ENCODE data around the gene NMBR.
A peak's percentile ranks its signal among the peaks of the same experiment; 100 is the strongest.
"Not testable (repeated sequence)": the region's sequence is repeated elsewhere in the genome, so short reads cannot be mapped to it uniquely, and the experiment has no call there.

The NMBR gene

DNA sequence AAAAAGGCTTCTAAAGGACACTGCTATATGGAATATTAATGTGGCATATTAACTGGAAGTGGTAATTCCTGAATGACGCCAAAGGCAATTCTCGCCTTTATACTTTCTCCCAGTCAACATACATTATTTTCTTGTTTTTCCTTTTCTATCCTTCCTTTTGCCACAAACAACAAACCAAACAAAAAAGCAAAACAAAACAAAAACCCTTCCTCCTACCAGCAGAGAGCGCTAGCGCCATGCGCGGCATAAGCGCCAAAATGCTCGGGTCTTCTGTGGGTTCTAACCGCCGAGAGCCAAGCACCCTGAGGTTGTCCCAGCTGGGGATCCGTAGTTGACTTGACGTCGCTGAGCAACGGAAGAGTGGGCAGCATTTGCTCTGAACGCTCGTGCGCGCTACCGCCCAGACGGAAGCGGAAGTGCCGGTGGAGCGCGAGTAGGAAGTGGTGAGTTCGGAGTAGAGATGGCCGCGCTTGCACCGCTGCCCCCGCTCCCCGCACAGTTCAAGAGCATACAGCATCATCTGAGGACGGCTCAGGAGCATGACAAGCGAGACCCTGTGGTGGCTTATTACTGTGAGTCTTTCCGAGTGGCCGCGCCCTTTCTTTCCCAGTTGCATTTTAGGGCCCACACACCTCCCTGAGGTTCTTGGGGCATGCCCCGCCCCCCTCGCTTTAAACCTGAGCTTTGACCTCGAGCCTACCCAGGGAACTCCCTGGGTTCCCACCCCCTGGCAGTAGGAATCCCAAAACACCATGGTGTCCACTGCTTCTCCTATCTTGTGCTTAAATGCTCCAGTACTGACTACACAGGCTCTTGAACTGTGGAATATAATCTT is at the start of gene NMBR, which contains the start of gene VTA1:
Gene NMBR, minus strand, starts transcription at position 295 of the 835 bp plus-strand sequence. CDS start 58,464 bp downstream, outside the sequence.
Gene VTA1, plus strand, starts transcription at position 436 of the 835 bp plus-strand sequence. Its CDS starts 25 bp downstream, at position 461.
- Histone ChIP-seq H3K9ac (ENCODE audit: low read depth in 1 of 2, low read length in 2 of 2) (peak within 1 kb of the TSS; percentile 60 to 67), H3K4me1 (ENCODE audit: control insufficient read depth in 2 of 2, insufficient read depth in 2 of 2, low read length in 2 of 2) (peaks cover 3 to 8% of the 10 kb centered on the region in 2 donors), H3K27me3 (ENCODE audit: control insufficient read depth in 2 of 2, insufficient read depth in 2 of 2, low read length in 2 of 2) (no peaks in the 10 kb centered on the region), H3K4me3 (ENCODE audit: low read length in 2 of 2) (peak within 1 kb of the TSS; percentile 93 to 96), H3K36me3 (ENCODE audit: control insufficient read depth in 2 of 2, insufficient read depth in 2 of 2, low read length in 2 of 2) (no peaks in the 10 kb centered on the region), H3K27ac (ENCODE audit: low read depth in 2 of 2, low read length in 2 of 2) (peak within 1 kb of the TSS; percentile 41 to 49), H3K9me3 (ENCODE audit: control insufficient read depth in 2 of 2, low read length in 2 of 2) (no peaks in the 10 kb centered on the region)

DNA sequence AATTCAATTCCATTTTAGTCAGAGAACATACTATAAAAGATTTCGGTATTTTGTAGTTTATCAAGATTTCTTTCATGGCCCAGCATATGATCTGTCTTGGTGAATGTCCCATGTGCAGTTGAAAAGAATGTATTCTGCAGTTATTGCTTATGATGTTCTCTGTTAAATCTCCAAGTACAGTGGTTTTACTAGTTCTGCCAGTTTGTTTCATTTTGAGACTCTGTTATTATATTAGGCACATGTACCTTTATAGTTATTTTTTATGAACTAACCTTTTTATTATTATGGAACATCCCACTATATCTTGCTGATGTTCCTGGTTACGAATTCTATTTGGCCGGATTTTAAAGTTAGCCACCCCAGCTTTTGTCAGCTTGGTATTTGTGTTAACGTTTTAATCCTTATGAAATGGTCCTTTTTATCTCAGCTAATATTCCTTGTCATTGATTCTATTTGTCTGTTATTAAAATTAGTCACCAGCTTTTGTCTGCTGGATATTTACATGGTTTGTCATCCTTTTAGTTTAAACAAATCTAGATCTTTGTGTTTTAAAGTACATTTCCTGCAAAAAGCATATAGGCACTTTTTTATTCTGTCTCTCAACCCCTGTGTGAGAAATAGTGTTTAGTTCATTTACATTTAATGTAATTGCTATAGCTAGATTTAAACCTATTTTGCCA is 49.1 kb upstream of the NMBR start:
- no peak overlapping the region for H3K9ac ChIP-seq (ENCODE audit: low read depth in 1 of 2, low read length in 2 of 2)
- no peaks in the 10 kb centered on the region for H3K4me1 ChIP-seq (ENCODE audit: control insufficient read depth in 2 of 2, insufficient read depth in 2 of 2, low read length in 2 of 2)
- H3K27ac ChIP-seq (ENCODE audit: low read depth in 2 of 2, low read length in 2 of 2): no peak overlapping the region
- H3K27me3 ChIP-seq (ENCODE audit: control insufficient read depth in 2 of 2, insufficient read depth in 2 of 2, low read length in 2 of 2): no peaks in the 10 kb centered on the region
- no peaks in the 10 kb centered on the region for H3K9me3 ChIP-seq (ENCODE audit: control insufficient read depth in 2 of 2, low read length in 2 of 2)
- no peak overlapping the region for H3K4me3 ChIP-seq (ENCODE audit: low read length in 2 of 2)
- peaks cover 7 to 20% of the 10 kb centered on the region in 2 donors for H3K36me3 ChIP-seq (ENCODE audit: control insufficient read depth in 2 of 2, insufficient read depth in 2 of 2, low read length in 2 of 2)

DNA sequence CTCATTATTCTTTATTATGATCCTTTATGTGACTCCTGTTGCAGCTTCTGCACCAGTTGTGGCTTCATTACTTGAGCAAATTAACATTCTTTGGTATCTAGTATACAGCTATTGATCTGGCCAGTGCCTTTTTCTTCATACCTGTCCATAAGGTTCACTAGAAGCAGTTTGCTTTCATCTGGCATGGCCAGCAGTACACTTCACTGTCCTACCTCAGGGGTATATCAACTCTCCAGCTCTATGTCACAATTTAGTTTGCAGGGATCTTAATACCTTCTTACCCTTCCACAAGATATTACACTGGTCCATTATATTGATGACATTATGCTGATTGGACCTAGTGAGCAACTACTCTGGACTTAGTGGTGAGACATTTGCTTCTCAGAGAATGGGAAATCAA is 46.7 kb upstream of the NMBR start:
- H3K4me3 ChIP-seq (ENCODE audit: low read length in 2 of 2): no peak overlapping the region
- peaks cover 5 to 11% of the 10 kb centered on the region in 2 donors for H3K36me3 ChIP-seq (ENCODE audit: control insufficient read depth in 2 of 2, insufficient read depth in 2 of 2, low read length in 2 of 2)
- no peak overlapping the region for H3K9ac ChIP-seq (ENCODE audit: low read depth in 1 of 2, low read length in 2 of 2)
- H3K27me3 ChIP-seq (ENCODE audit: control insufficient read depth in 2 of 2, insufficient read depth in 2 of 2, low read length in 2 of 2): no peaks in the 10 kb centered on the region
- H3K27ac ChIP-seq (ENCODE audit: low read depth in 2 of 2, low read length in 2 of 2): no peak overlapping the region
- H3K9me3 ChIP-seq (ENCODE audit: control insufficient read depth in 2 of 2, low read length in 2 of 2): no peaks in the 10 kb centered on the region
- H3K4me1 ChIP-seq (ENCODE audit: control insufficient read depth in 2 of 2, insufficient read depth in 2 of 2, low read length in 2 of 2): no peaks in the 10 kb centered on the region

DNA sequence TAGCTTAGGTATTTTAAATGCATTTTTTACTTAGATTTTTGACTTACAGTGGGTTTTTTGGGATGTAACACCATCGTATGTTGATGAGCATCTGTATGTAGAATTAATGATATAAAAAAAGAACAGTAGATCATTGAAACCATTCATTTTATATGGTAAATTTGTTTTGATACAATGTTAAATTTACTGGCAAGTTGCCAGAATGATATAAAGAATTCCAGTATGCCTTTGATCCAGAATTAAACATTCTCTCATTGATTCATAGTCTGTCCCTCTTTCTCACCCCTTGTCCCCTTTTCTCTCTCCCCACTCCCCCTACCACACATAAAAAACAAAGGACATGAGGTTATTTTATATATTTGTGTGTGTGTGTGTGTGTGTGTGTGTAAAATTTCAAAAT is 45.4 kb upstream of the NMBR start:
- Histone ChIP-seq H3K9me3 (ENCODE audit: control insufficient read depth in 2 of 2, low read length in 2 of 2) (no peaks in the 10 kb centered on the region), H3K27me3 (ENCODE audit: control insufficient read depth in 2 of 2, insufficient read depth in 2 of 2, low read length in 2 of 2) (no peaks in the 10 kb centered on the region), H3K4me1 (ENCODE audit: control insufficient read depth in 2 of 2, insufficient read depth in 2 of 2, low read length in 2 of 2) (no peaks in the 10 kb centered on the region), H3K9ac (ENCODE audit: low read depth in 1 of 2, low read length in 2 of 2) (no peak overlapping the region), H3K4me3 (ENCODE audit: low read length in 2 of 2) (no peak overlapping the region), H3K36me3 (ENCODE audit: control insufficient read depth in 2 of 2, insufficient read depth in 2 of 2, low read length in 2 of 2) (peaks cover 2 to 6% of the 10 kb centered on the region in 2 donors), H3K27ac (ENCODE audit: low read depth in 2 of 2, low read length in 2 of 2) (no peak overlapping the region)

DNA sequence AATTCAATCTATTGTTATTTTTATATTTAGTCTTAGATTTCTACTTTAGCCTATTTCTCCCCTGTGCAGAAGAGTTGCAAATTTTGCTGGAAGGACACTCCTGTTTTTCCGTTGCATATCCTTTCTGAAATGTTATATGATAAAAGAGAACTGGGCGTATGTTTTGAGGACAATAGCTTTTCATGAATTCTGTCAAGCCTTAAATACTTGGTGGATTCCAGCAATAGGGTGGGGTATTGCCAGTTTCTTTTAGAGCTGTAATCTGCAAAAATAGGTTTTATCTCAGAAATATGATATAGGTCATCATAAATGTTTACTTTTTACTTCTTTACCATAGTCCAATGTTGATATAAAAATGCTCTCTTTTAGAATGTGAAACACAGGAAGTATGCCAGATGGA is 42.1 kb upstream of the NMBR start:
- no peaks in the 10 kb centered on the region for H3K4me1 ChIP-seq (ENCODE audit: control insufficient read depth in 2 of 2, insufficient read depth in 2 of 2, low read length in 2 of 2)
- no peak overlapping the region for H3K9ac ChIP-seq (ENCODE audit: low read depth in 1 of 2, low read length in 2 of 2)
- H3K36me3 ChIP-seq (ENCODE audit: control insufficient read depth in 2 of 2, insufficient read depth in 2 of 2, low read length in 2 of 2): peaks cover 0 to 6% of the 10 kb centered on the region in 2 donors
- H3K27me3 ChIP-seq (ENCODE audit: control insufficient read depth in 2 of 2, insufficient read depth in 2 of 2, low read length in 2 of 2): no peaks in the 10 kb centered on the region
- no peaks in the 10 kb centered on the region for H3K9me3 ChIP-seq (ENCODE audit: control insufficient read depth in 2 of 2, low read length in 2 of 2)
- H3K27ac ChIP-seq (ENCODE audit: low read depth in 2 of 2, low read length in 2 of 2): no peak overlapping the region
- H3K4me3 ChIP-seq (ENCODE audit: low read length in 2 of 2): no peak overlapping the region

DNA sequence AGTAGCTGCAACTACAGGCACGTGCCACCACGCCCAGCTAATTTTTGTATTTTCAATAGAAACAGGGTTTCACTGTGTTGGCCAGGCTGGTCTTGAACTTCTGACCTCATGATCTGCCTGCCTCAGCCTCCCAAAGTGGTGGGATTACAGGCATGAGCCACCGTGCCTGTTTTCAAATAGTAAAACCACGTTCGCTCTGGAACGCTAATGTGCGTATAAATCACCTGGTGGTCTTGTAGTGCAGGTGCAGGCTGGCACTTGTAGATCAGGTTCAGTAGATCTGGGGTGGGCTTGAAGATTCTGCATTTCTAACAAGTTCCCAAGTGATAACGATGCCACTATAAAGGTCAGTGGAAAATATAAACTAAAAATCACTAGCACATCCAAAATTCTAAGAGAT is 41.4 kb upstream of the NMBR start:
- H3K9ac ChIP-seq (ENCODE audit: low read depth in 1 of 2, low read length in 2 of 2): not testable (repeated sequence)

DNA sequence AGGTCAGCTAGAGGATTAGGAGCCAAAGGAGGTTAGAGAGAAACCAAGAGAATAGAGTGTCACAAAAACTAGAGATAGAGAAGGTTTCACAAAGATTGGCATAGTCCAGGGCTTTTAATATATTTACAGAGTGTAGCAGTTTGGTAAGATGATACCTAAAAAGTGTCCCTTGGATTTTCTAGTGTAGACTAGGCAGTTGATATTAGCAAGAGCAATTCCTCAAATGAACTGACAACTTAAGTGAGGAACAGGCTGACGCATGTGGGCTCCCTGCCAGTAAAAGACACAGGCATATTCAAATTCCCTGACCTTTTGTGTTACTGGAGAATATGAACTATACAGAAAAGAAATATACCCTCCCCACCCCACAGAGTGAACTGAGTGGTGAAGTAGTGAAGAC is 40.3 kb upstream of the NMBR start:
- H3K36me3 ChIP-seq (ENCODE audit: control insufficient read depth in 2 of 2, insufficient read depth in 2 of 2, low read length in 2 of 2): peaks cover 0 to 6% of the 10 kb centered on the region in 2 donors
- no peak overlapping the region for H3K4me3 ChIP-seq (ENCODE audit: low read length in 2 of 2)
- no peak overlapping the region for H3K9ac ChIP-seq (ENCODE audit: low read depth in 1 of 2, low read length in 2 of 2)
- no peaks in the 10 kb centered on the region for H3K27me3 ChIP-seq (ENCODE audit: control insufficient read depth in 2 of 2, insufficient read depth in 2 of 2, low read length in 2 of 2)
- H3K27ac ChIP-seq (ENCODE audit: low read depth in 2 of 2, low read length in 2 of 2): no peak overlapping the region
- H3K9me3 ChIP-seq (ENCODE audit: control insufficient read depth in 2 of 2, low read length in 2 of 2): no peaks in the 10 kb centered on the region
- H3K4me1 ChIP-seq (ENCODE audit: control insufficient read depth in 2 of 2, insufficient read depth in 2 of 2, low read length in 2 of 2): no peaks in the 10 kb centered on the region

More for the DNA sequence above, 41.4 kb upstream of the NMBR start:
- H3K27me3 ChIP-seq (ENCODE audit: control insufficient read depth in 2 of 2, insufficient read depth in 2 of 2, low read length in 2 of 2); H3K36me3 ChIP-seq (ENCODE audit: control insufficient read depth in 2 of 2, insufficient read depth in 2 of 2, low read length in 2 of 2); H3K4me1 ChIP-seq (ENCODE audit: control insufficient read depth in 2 of 2, insufficient read depth in 2 of 2, low read length in 2 of 2); H3K9me3 ChIP-seq (ENCODE audit: control insufficient read depth in 2 of 2, low read length in 2 of 2); H3K27ac ChIP-seq (ENCODE audit: low read depth in 2 of 2, low read length in 2 of 2); H3K4me3 ChIP-seq (ENCODE audit: low read length in 2 of 2): not testable (repeated sequence)

DNA sequence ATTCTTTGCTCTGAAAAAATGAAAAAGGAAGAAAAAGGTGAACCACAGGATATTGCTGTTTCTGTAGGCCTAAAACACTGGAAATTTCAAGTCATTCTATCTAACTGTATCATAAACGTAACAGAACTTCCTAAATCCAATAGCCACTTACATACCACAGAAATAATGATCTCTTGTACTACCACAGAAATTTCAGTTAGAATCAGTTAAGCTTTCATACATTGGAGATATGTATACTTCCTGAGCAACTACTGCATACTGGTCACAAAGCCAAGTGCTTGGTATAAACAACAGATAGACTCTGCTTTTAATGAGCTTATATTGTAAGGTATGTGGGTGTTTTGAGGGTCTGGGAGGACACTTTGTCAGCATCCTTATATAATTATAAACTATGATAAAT is 38.7 kb upstream of the NMBR start:
- H3K9ac ChIP-seq (ENCODE audit: low read depth in 1 of 2, low read length in 2 of 2): no peak overlapping the region
- no peaks in the 10 kb centered on the region for H3K27me3 ChIP-seq (ENCODE audit: control insufficient read depth in 2 of 2, insufficient read depth in 2 of 2, low read length in 2 of 2)
- peaks cover 0 to 5% of the 10 kb centered on the region in 2 donors for H3K36me3 ChIP-seq (ENCODE audit: control insufficient read depth in 2 of 2, insufficient read depth in 2 of 2, low read length in 2 of 2)
- no peaks in the 10 kb centered on the region for H3K9me3 ChIP-seq (ENCODE audit: control insufficient read depth in 2 of 2, low read length in 2 of 2)
- no peak overlapping the region for H3K27ac ChIP-seq (ENCODE audit: low read depth in 2 of 2, low read length in 2 of 2)
- no peak overlapping the region for H3K4me3 ChIP-seq (ENCODE audit: low read length in 2 of 2)
- no peaks in the 10 kb centered on the region for H3K4me1 ChIP-seq (ENCODE audit: control insufficient read depth in 2 of 2, insufficient read depth in 2 of 2, low read length in 2 of 2)

DNA sequence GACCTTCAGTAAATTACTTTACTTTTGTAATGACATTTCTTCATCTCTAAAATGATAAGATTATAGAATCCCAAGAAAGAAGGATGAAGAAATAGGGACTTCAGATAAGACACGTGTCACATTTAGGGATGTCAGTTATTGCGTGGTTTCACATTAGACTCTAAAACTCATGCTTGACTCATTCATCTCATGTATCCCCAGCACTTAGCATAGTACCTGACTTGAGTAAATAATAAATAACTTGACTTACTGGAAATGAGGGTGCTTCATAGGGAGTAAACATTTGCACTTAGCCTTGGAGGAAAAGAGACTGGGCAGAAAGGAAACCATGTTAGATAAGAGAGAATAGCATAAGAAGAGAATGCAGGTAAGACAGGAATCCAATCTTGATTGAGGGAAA is 37.4 kb upstream of the NMBR start:
- H3K27ac ChIP-seq (ENCODE audit: low read depth in 2 of 2, low read length in 2 of 2): no peak overlapping the region
- no peaks in the 10 kb centered on the region for H3K36me3 ChIP-seq (ENCODE audit: control insufficient read depth in 2 of 2, insufficient read depth in 2 of 2, low read length in 2 of 2)
- no peaks in the 10 kb centered on the region for H3K9me3 ChIP-seq (ENCODE audit: control insufficient read depth in 2 of 2, low read length in 2 of 2)
- H3K4me3 ChIP-seq (ENCODE audit: low read length in 2 of 2): no peak overlapping the region
- no peak overlapping the region for H3K9ac ChIP-seq (ENCODE audit: low read depth in 1 of 2, low read length in 2 of 2)
- no peaks in the 10 kb centered on the region for H3K27me3 ChIP-seq (ENCODE audit: control insufficient read depth in 2 of 2, insufficient read depth in 2 of 2, low read length in 2 of 2)
- no peaks in the 10 kb centered on the region for H3K4me1 ChIP-seq (ENCODE audit: control insufficient read depth in 2 of 2, insufficient read depth in 2 of 2, low read length in 2 of 2)

DNA sequence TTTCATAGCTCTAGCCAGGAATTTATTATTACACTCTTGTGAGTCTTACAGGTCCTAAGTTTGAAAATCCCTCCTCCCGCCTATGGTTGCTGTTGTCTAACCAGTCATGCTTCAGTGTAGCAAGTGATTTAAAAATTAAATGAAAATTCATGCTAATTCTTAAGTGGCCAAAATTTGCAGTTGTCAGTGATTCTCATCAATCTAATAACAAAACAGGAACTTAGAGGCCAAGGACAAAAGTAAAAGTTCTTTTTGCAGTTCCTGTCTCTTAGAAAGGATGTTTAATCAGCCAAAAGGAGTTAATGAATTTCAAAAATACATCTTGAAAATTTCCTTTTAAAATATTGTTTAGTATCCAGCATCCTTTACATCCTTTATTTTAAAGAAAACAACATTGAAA is 36.4 kb upstream of the NMBR start:
- no peaks in the 10 kb centered on the region for H3K36me3 ChIP-seq (ENCODE audit: control insufficient read depth in 2 of 2, insufficient read depth in 2 of 2, low read length in 2 of 2)
- no peak overlapping the region for H3K9ac ChIP-seq (ENCODE audit: low read depth in 1 of 2, low read length in 2 of 2)
- H3K4me1 ChIP-seq (ENCODE audit: control insufficient read depth in 2 of 2, insufficient read depth in 2 of 2, low read length in 2 of 2): no peaks in the 10 kb centered on the region
- no peak overlapping the region for H3K4me3 ChIP-seq (ENCODE audit: low read length in 2 of 2)
- no peaks in the 10 kb centered on the region for H3K27me3 ChIP-seq (ENCODE audit: control insufficient read depth in 2 of 2, insufficient read depth in 2 of 2, low read length in 2 of 2)
- H3K9me3 ChIP-seq (ENCODE audit: control insufficient read depth in 2 of 2, low read length in 2 of 2): no peaks in the 10 kb centered on the region
- H3K27ac ChIP-seq (ENCODE audit: low read depth in 2 of 2, low read length in 2 of 2): no peak overlapping the region

Data from mucosa of rectum (tissue), 2 donors.